Measurements from ENCODE around the gene HCAR1.
A peak's percentile ranks its signal among the peaks of the same experiment; 100 is the strongest.
"Not testable (repeated sequence)": the region's sequence is repeated elsewhere in the genome, so short reads cannot be mapped to it uniquely, and the experiment has no call there.

HCAR1 gene, protein sequence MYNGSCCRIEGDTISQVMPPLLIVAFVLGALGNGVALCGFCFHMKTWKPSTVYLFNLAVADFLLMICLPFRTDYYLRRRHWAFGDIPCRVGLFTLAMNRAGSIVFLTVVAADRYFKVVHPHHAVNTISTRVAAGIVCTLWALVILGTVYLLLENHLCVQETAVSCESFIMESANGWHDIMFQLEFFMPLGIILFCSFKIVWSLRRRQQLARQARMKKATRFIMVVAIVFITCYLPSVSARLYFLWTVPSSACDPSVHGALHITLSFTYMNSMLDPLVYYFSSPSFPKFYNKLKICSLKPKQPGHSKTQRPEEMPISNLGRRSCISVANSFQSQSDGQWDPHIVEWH

DNA sequence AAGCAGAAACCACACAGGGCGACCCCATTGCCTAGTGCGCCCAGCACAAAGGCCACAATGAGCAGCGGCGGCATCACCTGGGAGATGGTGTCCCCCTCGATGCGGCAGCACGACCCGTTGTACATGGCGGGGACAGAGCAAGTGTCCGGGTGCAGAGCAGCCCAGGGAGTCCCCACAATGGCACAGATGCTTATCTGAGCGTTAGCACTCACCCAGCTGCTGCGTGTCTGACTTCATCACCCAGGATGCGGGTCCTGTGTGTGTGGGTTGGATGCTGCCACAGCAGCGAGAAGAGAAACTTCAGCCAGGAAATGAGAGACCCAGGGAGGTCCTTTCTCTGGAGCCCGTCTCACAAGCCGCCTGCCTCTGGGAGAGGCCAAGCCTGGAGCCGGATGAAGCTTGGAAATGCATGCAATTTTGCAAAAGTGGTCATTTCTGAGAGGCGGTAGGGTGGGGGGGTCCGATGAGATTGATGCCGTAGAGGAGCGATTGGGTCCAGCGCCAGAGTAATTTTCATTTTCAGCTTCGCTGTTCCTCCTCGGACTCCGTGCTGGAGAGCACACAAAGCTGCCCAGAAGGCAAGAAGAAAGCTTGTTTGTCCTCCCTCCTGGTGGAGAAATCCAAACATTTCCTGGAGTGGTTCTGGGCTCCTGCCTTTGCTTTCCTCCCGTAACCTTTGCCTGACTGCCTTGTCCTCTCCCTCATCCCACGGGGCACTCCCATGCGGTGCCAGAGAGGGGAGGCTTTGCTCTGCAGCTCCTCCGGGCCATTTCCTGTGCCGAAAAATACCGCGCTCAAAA is at the start of gene HCAR1:
Gene HCAR1, minus strand, starts transcription at position 630 of the 800 bp plus-strand sequence. Its CDS starts 505 bp downstream, at position 125.
- H3K4me1 ChIP-seq (ENCODE audit: control insufficient read depth, insufficient read depth, low read length), result peaks cover 9% of the 10 kb centered on the region; the same call in 1 of the 2 replicates
- H3K36me3 ChIP-seq (ENCODE audit: control insufficient read depth, insufficient read depth, low read length), result no peaks in the 10 kb centered on the region
- no peak within 1 kb of the TSS for H3K9ac ChIP-seq (ENCODE audit: low read length)
- H3K27ac ChIP-seq (ENCODE audit: low read depth, low read length), result no peak within 1 kb of the TSS
- H3K4me3 ChIP-seq (ENCODE audit: low read depth, low read length), result no peak within 1 kb of the TSS
- no peaks in the 10 kb centered on the region for H3K27me3 ChIP-seq (ENCODE audit: control insufficient read depth, insufficient read depth, low read length)
- H3K9me3 ChIP-seq (ENCODE audit: control insufficient read depth, insufficient read depth, low read depth, low read length), result peaks cover under 1% of the 10 kb centered on the region; the same call in 1 of the 2 replicates

DNA sequence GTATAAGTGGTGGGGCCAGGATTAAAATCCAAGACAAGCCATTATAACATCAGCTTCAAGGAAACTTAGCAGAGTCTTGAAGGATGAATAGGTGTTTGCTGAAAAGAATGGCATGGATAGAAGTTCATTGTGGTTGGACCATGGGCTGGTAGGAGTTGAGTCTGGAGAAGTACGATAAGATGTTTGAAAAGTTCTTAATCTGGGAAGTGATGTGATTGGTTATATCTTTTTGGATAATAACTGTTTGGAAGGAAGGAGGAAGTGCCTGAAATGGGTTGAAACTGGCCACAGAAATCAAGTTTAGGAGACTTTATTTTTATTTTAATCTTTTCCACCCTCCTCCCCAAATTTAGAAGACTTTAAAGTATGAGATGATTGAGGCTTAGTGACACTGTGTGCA is 26.9 kb upstream of the HCAR1 start:
- no peaks in the 10 kb centered on the region for H3K9me3 ChIP-seq (ENCODE audit: control insufficient read depth, insufficient read depth, low read depth, low read length)
- H3K4me3 ChIP-seq (ENCODE audit: low read depth, low read length), result no peak overlapping the region
- H3K9ac ChIP-seq (ENCODE audit: low read length), result no peak overlapping the region
- H3K36me3 ChIP-seq (ENCODE audit: control insufficient read depth, insufficient read depth, low read length), result peaks cover 82% of the 10 kb centered on the region
- no peak overlapping the region for H3K27ac ChIP-seq (ENCODE audit: low read depth, low read length)
- peaks cover 6% of the 10 kb centered on the region; the same call in 1 of the 2 replicates for H3K4me1 ChIP-seq (ENCODE audit: control insufficient read depth, insufficient read depth, low read length)
- H3K27me3 ChIP-seq (ENCODE audit: control insufficient read depth, insufficient read depth, low read length), result no peaks in the 10 kb centered on the region

DNA sequence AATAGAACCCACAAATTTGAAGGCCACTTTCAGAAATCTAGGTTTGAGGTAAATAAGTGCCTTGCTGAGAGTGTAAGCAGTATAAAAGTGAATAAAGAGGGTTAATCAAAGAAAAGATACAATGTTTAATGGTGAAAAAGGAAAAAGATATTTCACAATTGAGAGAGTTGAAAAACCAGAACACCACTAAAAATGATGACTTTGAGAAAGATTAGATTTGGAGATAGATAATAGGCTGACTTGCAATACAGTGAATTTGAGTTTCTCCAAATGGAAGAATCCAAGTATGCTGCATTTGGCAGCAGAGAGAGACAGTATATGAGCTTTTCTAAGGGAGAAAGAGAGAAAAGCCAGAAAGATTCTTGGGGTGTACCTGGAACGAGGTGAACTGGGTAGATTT is 24.1 kb upstream of the HCAR1 start:
- Histone ChIP-seq H3K4me3 (ENCODE audit: low read depth, low read length) (no peak overlapping the region), H3K27ac (ENCODE audit: low read depth, low read length) (no peak overlapping the region)

DNA sequence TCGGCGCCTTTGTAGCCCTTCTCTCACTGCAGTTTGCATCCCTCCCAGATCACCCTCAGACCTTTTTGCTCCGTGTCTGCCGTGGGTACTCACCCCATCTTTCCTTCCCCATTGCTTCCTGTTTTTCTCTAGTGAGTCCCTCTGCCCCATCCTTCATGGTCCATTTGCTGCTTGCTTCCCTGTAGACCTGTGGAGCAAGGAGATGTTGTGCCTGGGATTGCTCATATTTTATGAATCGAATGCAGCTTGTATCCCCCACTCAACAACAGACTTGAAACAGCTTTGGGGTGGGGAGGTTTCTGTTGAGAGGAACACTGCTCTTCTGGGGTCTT is 22.6 kb upstream of the HCAR1 start:
- H3K27ac ChIP-seq (ENCODE audit: low read depth, low read length), result peak overlapping the region; percentile 87
- no peaks in the 10 kb centered on the region for H3K27me3 ChIP-seq (ENCODE audit: control insufficient read depth, insufficient read depth, low read length)
- peaks cover 44% of the 10 kb centered on the region for H3K36me3 ChIP-seq (ENCODE audit: control insufficient read depth, insufficient read depth, low read length)
- H3K4me3 ChIP-seq (ENCODE audit: low read depth, low read length), result peak overlapping the region; percentile 67
- peaks cover 15% of the 10 kb centered on the region for H3K4me1 ChIP-seq (ENCODE audit: control insufficient read depth, insufficient read depth, low read length)
- no peaks in the 10 kb centered on the region for H3K9me3 ChIP-seq (ENCODE audit: control insufficient read depth, insufficient read depth, low read depth, low read length)
- H3K9ac ChIP-seq (ENCODE audit: low read length), result peak overlapping the region; percentile 84

More for the DNA sequence above, 24.1 kb upstream of the HCAR1 start:
- Histone ChIP-seq H3K4me1 (ENCODE audit: control insufficient read depth, insufficient read depth, low read length) (peaks cover 12% of the 10 kb centered on the region), H3K9ac (ENCODE audit: low read length) (no peak overlapping the region), H3K9me3 (ENCODE audit: control insufficient read depth, insufficient read depth, low read depth, low read length) (no peaks in the 10 kb centered on the region), H3K36me3 (ENCODE audit: control insufficient read depth, insufficient read depth, low read length) (peaks cover 58% of the 10 kb centered on the region), H3K27me3 (ENCODE audit: control insufficient read depth, insufficient read depth, low read length) (no peaks in the 10 kb centered on the region)

DNA sequence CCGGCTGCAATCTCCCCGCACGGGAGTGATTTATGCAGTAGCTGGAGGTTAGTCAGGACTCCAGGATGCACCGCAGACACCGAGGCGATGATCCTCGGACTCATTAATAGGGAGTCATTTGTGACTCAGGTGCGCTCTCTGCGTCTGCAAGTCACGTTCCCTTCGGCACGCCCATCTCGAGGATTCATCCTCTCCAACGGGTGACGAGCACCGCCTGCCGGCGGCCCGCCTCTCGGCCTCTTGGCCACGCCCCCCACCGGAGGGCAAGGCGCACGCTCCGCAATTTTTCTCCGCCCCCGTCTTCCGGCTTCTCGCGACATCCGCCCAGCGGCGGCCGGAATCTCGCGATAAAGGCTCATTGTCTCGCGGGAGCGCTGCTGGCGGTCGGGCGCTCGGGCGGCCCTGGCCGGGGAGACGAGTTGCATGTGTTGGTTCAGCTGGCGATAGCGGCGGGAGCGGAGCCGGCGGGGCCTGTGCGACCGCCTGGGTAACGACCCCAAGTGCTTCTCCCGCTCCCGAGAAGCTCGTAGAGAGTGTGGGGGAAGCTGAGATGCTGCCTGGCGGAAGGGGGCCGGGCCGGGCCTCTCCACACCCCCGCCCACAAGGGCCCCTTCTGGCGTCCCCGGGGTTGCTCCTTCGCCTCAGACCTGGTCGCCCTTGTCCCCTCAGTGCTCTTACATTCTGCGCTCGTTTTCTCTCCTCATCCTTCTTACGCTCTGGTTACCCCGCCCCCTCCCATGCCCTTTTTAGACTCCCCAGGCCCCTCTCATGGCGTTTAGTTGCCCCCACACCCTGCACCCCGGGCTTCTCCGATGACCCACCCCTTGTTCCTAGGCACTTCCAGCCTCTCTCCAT is 22.0 kb upstream of the HCAR1 start, which contains the start of gene DENR:
Gene DENR, plus strand, starts transcription at position 361 of the 855 bp plus-strand sequence. CDS start 878 bp downstream, outside the sequence.
- Histone ChIP-seq H3K36me3 (ENCODE audit: control insufficient read depth, insufficient read depth, low read length) (peaks cover 38% of the 10 kb centered on the region), H3K9ac (ENCODE audit: low read length) (peak within 1 kb of the TSS; percentile 90), H3K27ac (ENCODE audit: low read depth, low read length) (peak within 1 kb of the TSS; percentile 87), H3K27me3 (ENCODE audit: control insufficient read depth, insufficient read depth, low read length) (no peaks in the 10 kb centered on the region), H3K4me3 (ENCODE audit: low read depth, low read length) (peak within 1 kb of the TSS; percentile 67), H3K9me3 (ENCODE audit: control insufficient read depth, insufficient read depth, low read depth, low read length) (no peaks in the 10 kb centered on the region), H3K4me1 (ENCODE audit: control insufficient read depth, insufficient read depth, low read length) (peaks cover 15% of the 10 kb centered on the region)

DNA sequence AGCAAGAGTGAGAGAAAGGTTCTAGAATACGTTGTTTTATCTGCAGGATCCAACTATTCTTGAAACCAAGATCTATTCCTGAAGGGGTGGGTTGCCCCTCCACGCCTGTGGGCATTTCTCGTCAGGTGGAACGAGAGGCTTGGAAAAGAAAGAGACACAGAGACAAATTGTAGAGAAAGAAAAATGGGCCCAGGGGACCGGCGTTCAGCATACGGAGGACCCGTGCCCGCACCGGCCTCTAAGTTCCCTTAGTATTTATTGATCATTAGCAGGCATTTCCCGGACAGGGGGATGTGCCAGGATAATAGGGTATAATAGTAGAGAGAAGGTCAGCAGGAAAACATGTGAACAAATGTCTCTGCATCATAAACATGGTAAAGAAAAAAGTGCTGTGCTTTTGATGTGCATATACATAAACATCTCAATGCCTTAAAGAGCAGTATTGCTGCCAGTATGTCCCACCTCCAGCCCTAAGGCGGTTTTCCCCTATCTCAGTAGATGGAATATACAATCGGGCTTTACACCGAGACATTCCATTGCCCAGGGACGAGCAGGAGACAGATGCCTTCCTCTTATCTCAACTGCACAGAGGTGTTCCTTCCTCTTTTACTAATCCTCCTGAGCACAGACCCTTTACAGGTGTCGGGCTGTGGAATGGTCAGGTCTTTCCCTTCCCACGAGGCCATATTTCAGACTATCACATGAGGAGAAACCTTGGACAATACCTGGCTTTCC is 20.3 kb upstream of the HCAR1 start:
- Histone ChIP-seq H3K4me3 (ENCODE audit: low read depth, low read length) (peak overlapping the region; percentile 67), H3K9ac (ENCODE audit: low read length) (peak overlapping the region; percentile 90), H3K36me3 (ENCODE audit: control insufficient read depth, insufficient read depth, low read length) (peaks cover 22% of the 10 kb centered on the region), H3K27ac (ENCODE audit: low read depth, low read length) (peak overlapping the region; percentile 81), H3K4me1 (ENCODE audit: control insufficient read depth, insufficient read depth, low read length) (peaks cover 15% of the 10 kb centered on the region)
- not testable (repeated sequence) for H3K27me3 ChIP-seq (ENCODE audit: control insufficient read depth, insufficient read depth, low read length); H3K9me3 ChIP-seq (ENCODE audit: control insufficient read depth, insufficient read depth, low read depth, low read length)

DNA sequence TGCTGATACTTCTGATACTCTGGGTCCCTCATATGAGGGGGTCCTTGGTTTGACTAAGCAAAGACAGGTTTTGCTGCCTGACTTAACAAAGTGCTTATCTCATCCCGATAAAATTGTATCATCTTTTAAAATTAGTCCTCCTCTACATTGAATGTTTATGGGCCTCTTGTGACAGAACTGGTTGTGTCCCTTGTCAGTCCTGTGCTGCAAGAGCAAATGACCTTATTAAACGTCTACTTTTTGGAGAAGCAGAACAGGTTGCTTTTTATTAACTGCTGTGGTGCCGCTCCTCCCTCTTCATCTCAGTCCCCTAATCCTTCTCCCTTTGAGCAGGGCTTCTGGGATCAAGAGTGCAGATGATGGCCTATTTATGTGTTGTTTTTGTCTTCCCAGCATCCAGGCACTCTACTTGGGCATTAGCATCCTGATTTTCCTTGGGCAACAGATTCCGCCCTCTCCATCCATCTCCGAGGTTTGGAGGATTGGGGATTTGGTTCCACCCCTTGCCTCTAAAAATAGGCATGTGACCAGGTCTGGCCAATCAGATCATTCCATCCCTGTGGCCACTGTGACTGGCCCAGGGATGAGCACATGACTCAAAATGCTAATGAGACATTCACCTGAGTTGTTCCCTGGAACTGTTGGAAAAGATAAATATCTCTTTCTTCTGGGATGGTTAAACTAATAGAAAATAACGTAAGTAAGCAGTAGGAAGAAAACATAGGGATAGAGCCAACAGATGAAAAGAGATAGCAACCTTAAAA is 19.1 kb upstream of the HCAR1 start:
- Histone ChIP-seq H3K27ac (ENCODE audit: low read depth, low read length) (peak overlapping the region; percentile 39; the same call in 1 of the 2 replicates), H3K36me3 (ENCODE audit: control insufficient read depth, insufficient read depth, low read length) (peaks cover 12% of the 10 kb centered on the region), H3K9me3 (ENCODE audit: control insufficient read depth, insufficient read depth, low read depth, low read length) (no peaks in the 10 kb centered on the region), H3K4me1 (ENCODE audit: control insufficient read depth, insufficient read depth, low read length) (peaks cover 15% of the 10 kb centered on the region), H3K4me3 (ENCODE audit: low read depth, low read length) (no peak overlapping the region), H3K9ac (ENCODE audit: low read length) (no peak overlapping the region), H3K27me3 (ENCODE audit: control insufficient read depth, insufficient read depth, low read length) (no peaks in the 10 kb centered on the region)

DNA sequence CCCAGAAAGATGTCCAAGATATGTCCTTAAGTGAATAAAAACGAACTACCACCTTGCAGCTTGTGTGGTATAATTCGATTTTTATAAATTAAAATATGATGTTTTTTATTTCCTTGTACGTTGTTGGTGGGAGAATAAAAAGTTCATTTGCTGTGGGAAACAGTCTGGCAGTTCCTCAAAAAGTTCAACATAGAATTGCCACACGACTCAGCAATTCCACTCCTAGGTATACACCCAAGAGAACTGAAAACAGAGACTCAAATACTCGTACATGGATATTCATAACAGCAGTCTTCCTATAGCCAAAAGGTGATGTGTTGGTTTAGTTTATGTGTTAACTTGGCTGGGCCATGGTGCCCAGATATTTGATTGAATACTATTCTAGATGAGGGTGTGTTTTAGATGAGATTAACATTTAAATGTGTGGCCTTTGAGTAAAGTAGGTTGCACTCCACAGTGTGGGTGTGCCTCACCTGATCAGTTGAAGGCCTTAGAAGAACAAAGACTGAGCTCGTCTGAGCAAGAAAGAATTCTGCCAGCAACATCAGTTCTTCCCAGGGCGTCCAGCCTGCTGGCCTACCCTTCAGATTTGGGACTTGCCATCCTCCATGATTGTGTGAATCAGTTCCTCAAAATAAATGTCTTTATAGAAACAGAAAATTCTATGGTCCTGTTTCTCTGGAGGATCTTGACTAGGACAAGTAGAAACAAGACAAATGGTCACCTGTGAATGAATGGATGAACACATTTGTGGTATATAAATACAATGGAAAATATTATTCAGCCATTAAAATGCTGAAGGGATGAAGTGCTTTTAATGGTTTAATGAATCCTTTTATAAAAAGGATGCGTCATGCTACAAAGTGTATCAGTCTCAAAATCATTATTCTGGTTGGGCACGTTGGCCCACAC is 16.8 kb upstream of the HCAR1 start:
- Histone ChIP-seq H3K4me3 (ENCODE audit: low read depth, low read length) (no peak overlapping the region), H3K36me3 (ENCODE audit: control insufficient read depth, insufficient read depth, low read length) (no peaks in the 10 kb centered on the region), H3K9ac (ENCODE audit: low read length) (no peak overlapping the region), H3K4me1 (ENCODE audit: control insufficient read depth, insufficient read depth, low read length) (peaks cover 9% of the 10 kb centered on the region; the same call in 1 of the 2 replicates), H3K27ac (ENCODE audit: low read depth, low read length) (no peak overlapping the region), H3K27me3 (ENCODE audit: control insufficient read depth, insufficient read depth, low read length) (no peaks in the 10 kb centered on the region), H3K9me3 (ENCODE audit: control insufficient read depth, insufficient read depth, low read depth, low read length) (no peaks in the 10 kb centered on the region)

DNA sequence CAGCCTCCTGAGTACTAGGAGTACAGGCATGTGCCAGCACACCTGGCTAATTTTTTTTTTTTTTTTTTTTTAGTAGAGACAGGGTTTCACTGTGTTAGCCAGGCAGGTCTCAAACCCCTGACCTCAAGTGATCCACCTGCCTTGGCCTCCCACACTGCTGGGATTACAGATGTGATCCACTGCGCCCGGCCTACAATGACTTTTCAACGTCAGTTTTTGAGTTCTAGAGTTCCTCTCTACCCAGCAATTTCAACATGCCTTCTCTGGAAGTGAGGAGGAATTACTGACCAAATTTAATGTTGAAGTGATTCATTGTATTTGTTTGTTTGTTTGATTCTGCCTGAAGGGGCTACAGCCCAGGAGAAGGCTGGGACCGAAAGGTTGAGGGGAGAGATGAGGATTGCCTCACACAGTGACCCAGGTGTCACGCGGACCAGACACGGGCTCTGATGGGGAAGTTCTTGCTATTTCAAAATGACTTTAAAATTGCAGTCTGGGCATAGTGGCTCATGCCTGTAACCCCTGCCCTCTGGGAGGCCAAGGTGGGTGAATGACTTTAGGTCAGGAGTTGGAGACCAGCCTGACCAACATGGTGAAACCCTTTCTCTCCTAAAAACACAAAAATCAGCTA is 13.4 kb upstream of the HCAR1 start:
- Histone ChIP-seq H3K9ac (ENCODE audit: low read length) (no peak overlapping the region), H3K27me3 (ENCODE audit: control insufficient read depth, insufficient read depth, low read length) (no peaks in the 10 kb centered on the region), H3K4me3 (ENCODE audit: low read depth, low read length) (no peak overlapping the region), H3K9me3 (ENCODE audit: control insufficient read depth, insufficient read depth, low read depth, low read length) (no peaks in the 10 kb centered on the region), H3K27ac (ENCODE audit: low read depth, low read length) (no peak overlapping the region), H3K4me1 (ENCODE audit: control insufficient read depth, insufficient read depth, low read length) (no peaks in the 10 kb centered on the region), H3K36me3 (ENCODE audit: control insufficient read depth, insufficient read depth, low read length) (no peaks in the 10 kb centered on the region)

Data from HUES6 (cell line).